Measurements from ENCODE around the gene BMI1. TPM values are rescaled to one million over a fixed set of nuclear protein-coding genes. Genes with fewer than 3 reads are reported as not detected.

Gene BMI1
- total and polyA plus RNA-seq, 2 experiments from 2014 or later, result 2.3 to 10.7 TPM

GRCh38 chr10:22323538-22324305, 2.8 kb downstream of the BMI1 start (continued):
- TF ChIP-seq ZNF462 (CRISPR knock-in tag; IDR thresholded peaks at IDR 0.05), result no peak

- peaks cover 42% of the 10 kb centered on the region for H3K4me1 Mint-ChIP-seq
- H3K4me3 ChIP-seq, result peak overlapping the region; percentile 55
- H3K36me3 ChIP-seq (ENCODE audit: insufficient read depth), result no peaks in the 10 kb centered on the region
- no peak for TF ChIP-seq POLR2AphosphoS5 (IDR thresholded peaks at IDR 0.05; ENCODE audit: low read depth)
- TF ChIP-seq EZH2phosphoT487 (IDR thresholded peaks at IDR 0.05; ENCODE audit: unreplicated experiment), result no peak
- no peak for TF ChIP-seq CREB1 (CRISPR knock-in tag; IDR thresholded peaks at IDR 0.05; ENCODE audit: low read depth)
- TF ChIP-seq NANOG (IDR thresholded peaks at IDR 0.05; ENCODE audit: borderline replicate concordance), result no peak
- no peak for TF ChIP-seq ZNF331 (CRISPR knock-in tag; IDR thresholded peaks at IDR 0.05; ENCODE audit: low read depth)
- no peak for TF ChIP-seq STAT1 (IDR thresholded peaks at IDR 0.05; ENCODE audit: unreplicated experiment)
- no peak for TF ChIP-seq REST (IDR thresholded peaks at IDR 0.05; ENCODE audit: unreplicated experiment)
- TF ChIP-seq EZH2 (IDR thresholded peaks at IDR 0.05; ENCODE audit: low read depth, unreplicated experiment), result no peak
- TF ChIP-seq ETS1 (IDR thresholded peaks at IDR 0.05), result no peak
- no peak for TF ChIP-seq ZNF114 (CRISPR knock-in tag; IDR thresholded peaks at IDR 0.05)
- TF ChIP-seq JUNB (IDR thresholded peaks at IDR 0.05; ENCODE audit: unreplicated experiment), result no peak
Observed at GRCh38 chr10:22324413-22324812, 3.5 kb downstream of the BMI1 start.

More at GRCh38 chr10:22324413-22324812, 3.5 kb downstream of the BMI1 start:
- H4K20me1 ChIP-seq (replicated peaks; ENCODE audit: insufficient read depth), result peaks cover 6% of the 10 kb centered on the region
- 0 out of 2 replicates have a peak, but pooled peaks cover 4% of the 10 kb centered on the region for H3K79me2 ChIP-seq (replicated peaks; ENCODE audit: insufficient read depth)
- Mint-ChIP-seq H3K4me3 (peak overlapping the region; percentile 64), H3K27ac (no peak overlapping the region), H3K9me3 (peaks cover 8% of the 10 kb centered on the region), H3K27me3 (ENCODE audit: insufficient read depth, low read depth, poor library complexity) (peaks cover 75% of the 10 kb centered on the region), H3K36me3 (ENCODE audit: low read depth) (peaks cover 3% of the 10 kb centered on the region; the same call in 2 of the 3 replicates)
- H3F3A ChIP-seq (replicated peaks; ENCODE audit: low read depth), result peaks cover 26% of the 10 kb centered on the region
- ATAC-seq (no peak), DNase-seq (ENCODE audit: low spot score) (no peak)
- peak overlapping the region; percentile 82 for H3K4me2 ChIP-seq
- H3K27me3 ChIP-seq (ENCODE audit: insufficient read depth), result peaks cover 81% of the 10 kb centered on the region
- H3K27ac ChIP-seq (ENCODE audit: low read depth), result no peak overlapping the region
- no peaks in the 10 kb centered on the region for H3K9me2 ChIP-seq (ENCODE audit: insufficient read depth)
- H3K4me1 ChIP-seq (ENCODE audit: insufficient read depth), result peaks cover 61% of the 10 kb centered on the region
- H2AFZ ChIP-seq, result no peak overlapping the region
